ENCODE measurements around the gene SAP30BP. TPM values are rescaled to one million over a fixed set of nuclear protein-coding genes. Genes with fewer than 3 reads are reported as not detected.

Gene SAP30BP
- total and polyA plus RNA-seq, 2 experiments from 2014 or later = 44.9 to 97.9 TPM

DNA sequence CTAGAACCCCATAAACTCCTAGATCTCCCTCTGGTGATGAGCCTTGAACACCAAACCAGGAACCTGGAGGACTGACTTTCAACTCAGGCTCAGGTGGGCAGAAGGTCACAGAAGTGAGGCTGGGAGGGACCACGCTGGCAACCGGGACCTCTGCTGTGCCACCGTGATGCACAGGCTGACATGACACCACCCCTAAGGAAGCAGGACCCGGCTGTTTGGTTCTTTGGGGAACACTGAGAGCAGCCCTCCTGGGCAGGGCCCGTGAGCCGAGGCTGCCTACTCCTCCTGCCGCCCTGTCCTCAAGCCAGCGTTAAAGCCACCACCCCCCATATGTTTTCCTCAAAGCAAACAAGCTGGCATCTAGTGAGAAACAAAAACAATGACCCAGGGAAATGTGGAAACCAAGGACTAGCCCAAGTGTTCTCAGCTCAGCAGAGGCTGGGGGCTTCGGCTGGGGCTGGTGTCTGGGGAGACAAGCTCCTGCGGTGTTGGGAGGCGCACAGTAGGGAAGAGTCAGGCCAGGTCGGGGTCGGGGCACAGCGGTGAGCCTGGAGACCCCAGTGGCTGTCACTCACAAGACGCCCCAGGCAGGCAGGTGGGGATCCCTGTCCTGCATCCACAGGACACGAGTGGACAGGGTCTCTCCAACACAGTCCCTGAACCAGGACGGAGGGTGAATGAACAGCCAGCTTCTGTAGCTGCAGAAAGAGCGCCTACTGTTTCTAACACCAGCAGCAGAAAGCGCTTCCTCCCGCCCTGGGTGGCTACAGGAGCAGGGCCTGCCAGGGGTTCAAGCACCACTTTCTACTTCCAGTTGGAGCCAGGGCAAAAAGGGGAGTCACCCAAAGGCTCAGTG, 32.2 kb upstream of the SAP30BP start:
- peaks cover 22% of the 10 kb centered on the region for H3K4me1 Mint-ChIP-seq
- DNase-seq (ENCODE audit: low spot score) = no peak

DNA sequence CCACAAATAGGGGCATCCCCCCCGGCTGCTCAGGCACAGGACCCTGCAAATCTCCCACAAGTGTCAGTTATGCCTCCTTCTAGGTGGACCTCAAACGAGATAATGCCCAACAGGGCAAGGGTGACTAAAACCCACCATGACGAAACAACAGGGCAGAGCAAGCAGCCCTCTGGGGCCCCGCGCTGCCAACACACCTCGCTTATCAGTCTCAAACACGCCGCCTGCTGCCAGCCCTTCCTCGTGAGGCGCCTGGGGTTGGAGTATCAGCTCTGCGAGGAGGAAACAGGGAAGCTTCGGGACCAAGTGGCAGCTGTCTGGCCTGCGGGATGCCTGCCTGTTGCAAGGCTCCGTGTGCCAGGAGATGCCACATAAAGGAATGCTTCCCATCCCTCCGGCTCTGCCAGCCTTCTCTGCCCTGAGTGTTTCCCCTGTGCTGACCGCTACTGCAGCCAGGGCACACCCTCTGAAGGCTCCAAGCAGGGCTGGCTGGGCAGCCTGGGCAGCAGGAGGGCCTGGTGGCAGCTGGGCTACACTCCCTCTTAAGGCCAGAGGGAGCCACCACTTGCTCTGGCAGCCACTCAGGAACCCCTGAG, 31.4 kb upstream of the SAP30BP start:
- peaks cover 22% of the 10 kb centered on the region for H3K4me1 Mint-ChIP-seq
- peaks cover 5% of the 10 kb centered on the region; the same call in 1 of the 3 replicates for H3K36me3 Mint-ChIP-seq (ENCODE audit: low read depth)
- H3K4me3 Mint-ChIP-seq = no peak overlapping the region
- DNase-seq (ENCODE audit: low spot score) = no peak
- Histone ChIP-seq H3K4me1 (ENCODE audit: insufficient read depth) (peaks cover 9% of the 10 kb centered on the region), H3F3A (replicated peaks; ENCODE audit: low read depth) (no peaks in the 10 kb centered on the region), H2AFZ (no peak overlapping the region), H3K4me2 (no peak overlapping the region), H3K27me3 (ENCODE audit: insufficient read depth) (no peaks in the 10 kb centered on the region), H3K4me3 (no peak overlapping the region), H3K79me2 (replicated peaks; ENCODE audit: insufficient read depth) (no peaks in the 10 kb centered on the region), H3K27ac (ENCODE audit: low read depth) (no peak overlapping the region), H4K20me1 (replicated peaks; ENCODE audit: insufficient read depth) (no peaks in the 10 kb centered on the region; the same call in 1 of the 2 replicates), H3K9me2 (ENCODE audit: insufficient read depth) (no peaks in the 10 kb centered on the region), H3K36me3 (ENCODE audit: insufficient read depth) (no peaks in the 10 kb centered on the region)
- peaks cover 19% of the 10 kb centered on the region for H3K27me3 Mint-ChIP-seq (ENCODE audit: insufficient read depth, low read depth, poor library complexity)
- H3K27ac Mint-ChIP-seq = no peak overlapping the region
- ATAC-seq = no peak
- no peaks in the 10 kb centered on the region for H3K9me3 Mint-ChIP-seq
- TF ChIP-seq ZNF114 (CRISPR knock-in tag; IDR thresholded peaks at IDR 0.05) (no peak), EZH2 (IDR thresholded peaks at IDR 0.05; ENCODE audit: low read depth, unreplicated experiment) (no peak), POLR2AphosphoS5 (IDR thresholded peaks at IDR 0.05; ENCODE audit: low read depth) (no peak), STAT1 (IDR thresholded peaks at IDR 0.05; ENCODE audit: unreplicated experiment) (no peak), NANOG (IDR thresholded peaks at IDR 0.05; ENCODE audit: borderline replicate concordance) (no peak), ZNF331 (CRISPR knock-in tag; IDR thresholded peaks at IDR 0.05; ENCODE audit: low read depth) (no peak), CREB1 (CRISPR knock-in tag; IDR thresholded peaks at IDR 0.05; ENCODE audit: low read depth) (no peak)
- TF ChIP-seq, protein P1, sequence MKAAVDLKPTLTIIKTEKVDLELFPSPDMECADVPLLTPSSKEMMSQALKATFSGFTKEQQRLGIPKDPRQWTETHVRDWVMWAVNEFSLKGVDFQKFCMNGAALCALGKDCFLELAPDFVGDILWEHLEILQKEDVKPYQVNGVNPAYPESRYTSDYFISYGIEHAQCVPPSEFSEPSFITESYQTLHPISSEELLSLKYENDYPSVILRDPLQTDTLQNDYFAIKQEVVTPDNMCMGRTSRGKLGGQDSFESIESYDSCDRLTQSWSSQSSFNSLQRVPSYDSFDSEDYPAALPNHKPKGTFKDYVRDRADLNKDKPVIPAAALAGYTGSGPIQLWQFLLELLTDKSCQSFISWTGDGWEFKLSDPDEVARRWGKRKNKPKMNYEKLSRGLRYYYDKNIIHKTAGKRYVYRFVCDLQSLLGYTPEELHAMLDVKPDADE (IDR thresholded peaks at IDR 0.05) = no peak
- TF ChIP-seq, protein P2, sequence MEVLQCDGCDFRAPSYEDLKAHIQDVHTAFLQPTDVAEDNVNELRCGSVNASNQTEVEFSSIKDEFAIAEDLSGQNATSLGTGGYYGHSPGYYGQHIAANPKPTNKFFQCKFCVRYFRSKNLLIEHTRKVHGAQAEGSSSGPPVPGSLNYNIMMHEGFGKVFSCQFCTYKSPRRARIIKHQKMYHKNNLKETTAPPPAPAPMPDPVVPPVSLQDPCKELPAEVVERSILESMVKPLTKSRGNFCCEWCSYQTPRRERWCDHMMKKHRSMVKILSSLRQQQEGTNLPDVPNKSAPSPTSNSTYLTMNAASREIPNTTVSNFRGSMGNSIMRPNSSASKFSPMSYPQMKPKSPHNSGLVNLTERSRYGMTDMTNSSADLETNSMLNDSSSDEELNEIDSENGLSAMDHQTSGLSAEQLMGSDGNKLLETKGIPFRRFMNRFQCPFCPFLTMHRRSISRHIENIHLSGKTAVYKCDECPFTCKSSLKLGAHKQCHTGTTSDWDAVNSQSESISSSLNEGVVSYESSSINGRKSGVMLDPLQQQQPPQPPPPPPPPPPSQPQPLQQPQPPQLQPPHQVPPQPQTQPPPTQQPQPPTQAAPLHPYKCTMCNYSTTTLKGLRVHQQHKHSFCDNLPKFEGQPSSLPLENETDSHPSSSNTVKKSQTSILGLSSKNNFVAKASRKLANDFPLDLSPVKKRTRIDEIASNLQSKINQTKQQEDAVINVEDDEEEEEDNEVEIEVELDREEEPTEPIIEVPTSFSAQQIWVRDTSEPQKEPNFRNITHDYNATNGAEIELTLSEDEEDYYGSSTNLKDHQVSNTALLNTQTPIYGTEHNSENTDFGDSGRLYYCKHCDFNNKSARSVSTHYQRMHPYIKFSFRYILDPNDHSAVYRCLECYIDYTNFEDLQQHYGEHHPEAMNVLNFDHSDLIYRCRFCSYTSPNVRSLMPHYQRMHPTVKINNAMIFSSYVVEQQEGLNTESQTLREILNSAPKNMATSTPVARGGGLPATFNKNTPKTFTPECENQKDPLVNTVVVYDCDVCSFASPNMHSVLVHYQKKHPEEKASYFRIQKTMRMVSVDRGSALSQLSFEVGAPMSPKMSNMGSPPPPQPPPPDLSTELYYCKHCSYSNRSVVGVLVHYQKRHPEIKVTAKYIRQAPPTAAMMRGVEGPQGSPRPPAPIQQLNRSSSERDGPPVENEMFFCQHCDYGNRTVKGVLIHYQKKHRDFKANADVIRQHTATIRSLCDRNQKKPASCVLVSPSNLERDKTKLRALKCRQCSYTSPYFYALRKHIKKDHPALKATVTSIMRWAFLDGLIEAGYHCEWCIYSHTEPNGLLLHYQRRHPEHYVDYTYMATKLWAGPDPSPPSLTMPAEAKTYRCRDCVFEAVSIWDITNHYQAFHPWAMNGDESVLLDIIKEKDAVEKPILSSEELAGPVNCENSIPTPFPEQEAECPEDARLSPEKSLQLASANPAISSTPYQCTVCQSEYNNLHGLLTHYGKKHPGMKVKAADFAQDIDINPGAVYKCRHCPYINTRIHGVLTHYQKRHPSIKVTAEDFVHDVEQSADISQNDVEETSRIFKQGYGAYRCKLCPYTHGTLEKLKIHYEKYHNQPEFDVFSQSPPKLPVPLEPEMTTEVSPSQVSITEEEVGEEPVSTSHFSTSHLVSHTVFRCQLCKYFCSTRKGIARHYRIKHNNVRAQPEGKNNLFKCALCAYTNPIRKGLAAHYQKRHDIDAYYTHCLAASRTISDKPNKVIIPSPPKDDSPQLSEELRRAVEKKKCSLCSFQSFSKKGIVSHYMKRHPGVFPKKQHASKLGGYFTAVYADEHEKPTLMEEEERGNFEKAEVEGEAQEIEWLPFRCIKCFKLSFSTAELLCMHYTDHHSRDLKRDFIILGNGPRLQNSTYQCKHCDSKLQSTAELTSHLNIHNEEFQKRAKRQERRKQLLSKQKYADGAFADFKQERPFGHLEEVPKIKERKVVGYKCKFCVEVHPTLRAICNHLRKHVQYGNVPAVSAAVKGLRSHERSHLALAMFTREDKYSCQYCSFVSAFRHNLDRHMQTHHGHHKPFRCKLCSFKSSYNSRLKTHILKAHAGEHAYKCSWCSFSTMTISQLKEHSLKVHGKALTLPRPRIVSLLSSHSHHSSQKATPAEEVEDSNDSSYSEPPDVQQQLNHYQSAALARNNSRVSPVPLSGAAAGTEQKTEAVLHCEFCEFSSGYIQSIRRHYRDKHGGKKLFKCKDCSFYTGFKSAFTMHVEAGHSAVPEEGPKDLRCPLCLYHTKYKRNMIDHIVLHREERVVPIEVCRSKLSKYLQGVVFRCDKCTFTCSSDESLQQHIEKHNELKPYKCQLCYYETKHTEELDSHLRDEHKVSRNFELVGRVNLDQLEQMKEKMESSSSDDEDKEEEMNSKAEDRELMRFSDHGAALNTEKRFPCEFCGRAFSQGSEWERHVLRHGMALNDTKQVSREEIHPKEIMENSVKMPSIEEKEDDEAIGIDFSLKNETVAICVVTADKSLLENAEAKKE (CRISPR knock-in tag; IDR thresholded peaks at IDR 0.05) = no peak
- TF ChIP-seq, protein P3, sequence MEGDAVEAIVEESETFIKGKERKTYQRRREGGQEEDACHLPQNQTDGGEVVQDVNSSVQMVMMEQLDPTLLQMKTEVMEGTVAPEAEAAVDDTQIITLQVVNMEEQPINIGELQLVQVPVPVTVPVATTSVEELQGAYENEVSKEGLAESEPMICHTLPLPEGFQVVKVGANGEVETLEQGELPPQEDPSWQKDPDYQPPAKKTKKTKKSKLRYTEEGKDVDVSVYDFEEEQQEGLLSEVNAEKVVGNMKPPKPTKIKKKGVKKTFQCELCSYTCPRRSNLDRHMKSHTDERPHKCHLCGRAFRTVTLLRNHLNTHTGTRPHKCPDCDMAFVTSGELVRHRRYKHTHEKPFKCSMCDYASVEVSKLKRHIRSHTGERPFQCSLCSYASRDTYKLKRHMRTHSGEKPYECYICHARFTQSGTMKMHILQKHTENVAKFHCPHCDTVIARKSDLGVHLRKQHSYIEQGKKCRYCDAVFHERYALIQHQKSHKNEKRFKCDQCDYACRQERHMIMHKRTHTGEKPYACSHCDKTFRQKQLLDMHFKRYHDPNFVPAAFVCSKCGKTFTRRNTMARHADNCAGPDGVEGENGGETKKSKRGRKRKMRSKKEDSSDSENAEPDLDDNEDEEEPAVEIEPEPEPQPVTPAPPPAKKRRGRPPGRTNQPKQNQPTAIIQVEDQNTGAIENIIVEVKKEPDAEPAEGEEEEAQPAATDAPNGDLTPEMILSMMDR (conservative IDR thresholded peaks at IDR 0.05; ENCODE audit: low read depth in 2 of 2) = no peak

More for the DNA sequence above, 32.2 kb upstream of the SAP30BP start:
- ATAC-seq = no peak
- peaks cover 5% of the 10 kb centered on the region; the same call in 1 of the 3 replicates for H3K36me3 Mint-ChIP-seq (ENCODE audit: low read depth)
- Histone ChIP-seq H3F3A (replicated peaks; ENCODE audit: low read depth) (no peaks in the 10 kb centered on the region), H3K4me2 (no peak overlapping the region), H3K4me1 (ENCODE audit: insufficient read depth) (peaks cover 9% of the 10 kb centered on the region), H3K4me3 (no peak overlapping the region), H4K20me1 (replicated peaks; ENCODE audit: insufficient read depth) (no peaks in the 10 kb centered on the region; the same call in 1 of the 2 replicates), H3K27ac (ENCODE audit: low read depth) (no peak overlapping the region), H2AFZ (no peak overlapping the region), H3K36me3 (ENCODE audit: insufficient read depth) (no peaks in the 10 kb centered on the region), H3K9me2 (ENCODE audit: insufficient read depth) (no peaks in the 10 kb centered on the region), H3K27me3 (ENCODE audit: insufficient read depth) (no peaks in the 10 kb centered on the region), H3K79me2 (replicated peaks; ENCODE audit: insufficient read depth) (no peaks in the 10 kb centered on the region)
- peaks cover 19% of the 10 kb centered on the region for H3K27me3 Mint-ChIP-seq (ENCODE audit: insufficient read depth, low read depth, poor library complexity)
- TF ChIP-seq ZNF114 (CRISPR knock-in tag; IDR thresholded peaks at IDR 0.05) = no peak
- no peak for TF ChIP-seq JUNB (IDR thresholded peaks at IDR 0.05; ENCODE audit: unreplicated experiment)
- H3K27ac Mint-ChIP-seq = no peak overlapping the region
- no peak overlapping the region for H3K4me3 Mint-ChIP-seq
- H3K9me3 Mint-ChIP-seq = no peaks in the 10 kb centered on the region

Measured in GM23338 (cell line).